ENCODE measurements around the gene IQSEC2.

IQSEC2 gene

DNA sequence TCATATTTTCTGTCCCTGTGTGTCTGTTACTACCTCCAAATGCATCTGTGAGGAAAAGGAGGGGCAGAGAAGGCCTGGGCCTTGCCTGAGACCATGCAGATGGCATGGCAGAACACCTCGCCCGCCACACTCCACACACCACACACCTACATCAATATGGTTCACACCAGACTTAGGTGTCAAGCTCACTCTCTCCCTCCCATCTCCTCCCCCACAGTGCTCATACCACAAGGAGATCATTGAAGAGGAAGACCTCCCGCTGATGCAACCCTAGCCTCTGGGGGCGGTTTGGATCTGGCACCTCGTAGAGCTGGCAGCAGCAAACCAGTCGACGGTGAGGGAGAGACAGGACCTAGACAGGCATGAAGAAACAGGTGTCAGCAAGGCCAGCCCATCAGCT is 39.8 kb downstream of the IQSEC2 start:
- DNase-seq = peak in 1 of 5 experiments; percentile 27

DNA sequence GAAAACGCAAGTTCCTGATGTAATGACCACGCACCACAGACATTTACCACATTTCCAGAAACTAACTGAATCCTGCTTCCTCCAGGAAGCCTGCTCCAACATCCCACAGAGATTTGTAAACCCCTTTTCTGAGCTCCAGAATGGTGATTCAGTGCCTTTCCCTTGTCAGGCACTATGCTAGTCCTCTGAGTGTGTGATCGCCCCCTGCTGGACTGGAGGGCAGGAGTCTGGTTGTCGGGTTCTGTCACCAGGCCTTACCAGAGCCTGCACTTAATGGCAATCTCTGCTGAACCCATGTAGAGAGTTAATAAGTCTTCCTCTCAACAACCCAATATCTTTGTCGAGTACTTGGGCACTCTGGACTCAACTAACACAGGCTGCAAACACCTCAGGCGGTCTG is 41.9 kb downstream of the IQSEC2 start:
- DNase-seq = peak in 2 of 5 experiments; percentile 9 to 36

DNA sequence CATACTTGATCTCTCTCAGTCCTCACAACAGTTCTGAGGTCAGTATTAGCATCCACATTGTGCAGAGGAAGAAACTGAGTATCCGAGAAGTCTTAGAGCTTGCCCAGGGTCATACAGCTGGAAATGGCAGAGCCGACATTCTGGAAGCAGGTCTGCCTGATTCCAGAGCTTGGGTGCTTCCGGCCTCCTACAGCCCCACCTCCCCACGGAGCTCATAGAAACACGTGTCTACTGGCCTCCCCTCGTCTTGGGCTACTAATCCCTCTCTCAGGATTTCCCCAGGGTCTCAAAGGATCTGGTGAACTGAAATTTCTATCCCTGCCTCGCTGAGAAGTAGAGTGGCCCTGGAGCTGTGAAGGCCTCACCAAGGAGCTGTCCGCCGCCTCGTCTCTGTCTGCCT is 44.3 kb downstream of the IQSEC2 start:
- DNase-seq = no peak

DNA sequence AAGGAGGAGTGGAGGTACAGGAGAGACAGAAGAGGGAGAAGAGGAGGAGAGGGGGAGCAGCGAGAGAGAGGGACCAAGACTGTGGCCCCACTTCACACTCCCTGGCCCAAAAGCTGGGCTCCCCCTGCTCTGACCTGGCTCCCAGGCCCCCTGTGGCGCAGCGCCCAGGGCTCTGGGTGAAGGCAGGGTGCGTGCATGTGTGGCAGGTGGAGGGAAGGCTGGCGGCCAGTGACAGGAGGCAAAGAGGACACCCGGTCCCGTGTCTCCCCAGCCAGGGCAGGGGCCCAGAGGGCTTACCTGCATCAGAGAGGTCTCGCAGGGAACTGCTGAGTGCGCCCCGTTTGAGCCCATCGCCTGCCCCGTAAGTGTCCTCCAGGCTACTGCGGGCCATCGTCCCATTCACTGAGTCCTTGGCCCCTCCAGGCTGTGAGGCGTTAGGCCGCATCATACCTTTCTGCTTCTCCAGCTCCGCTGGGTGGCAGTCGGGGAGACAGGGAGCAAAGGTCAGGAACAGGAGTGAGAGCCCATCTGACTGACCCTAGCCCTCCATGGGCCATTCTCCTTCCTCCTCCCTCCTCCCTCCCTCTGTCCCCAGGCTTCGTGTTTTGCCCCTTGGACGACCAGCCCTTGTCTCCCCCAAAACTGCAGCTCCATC is 45.2 kb downstream of the IQSEC2 start:
- no peak for DNase-seq

DNA sequence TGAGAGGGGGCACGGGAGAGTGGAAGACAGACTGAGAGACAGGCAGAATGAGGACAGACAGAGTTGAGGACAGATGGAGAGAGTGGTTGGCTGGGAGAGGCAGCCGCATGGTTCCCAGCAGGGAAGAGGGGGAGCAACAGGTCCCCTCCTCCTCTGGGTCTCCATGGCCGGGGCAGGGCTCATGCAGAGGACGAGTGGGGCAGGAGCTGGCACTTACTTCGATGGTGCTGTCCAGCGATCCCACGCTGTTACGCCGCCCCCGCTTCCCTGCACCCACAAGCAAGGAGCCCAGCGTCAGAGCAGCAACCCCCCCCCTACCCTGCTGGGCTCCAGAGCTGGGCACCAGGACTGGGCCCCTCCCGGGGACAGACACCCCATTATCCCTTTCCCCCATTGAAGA is 45.8 kb downstream of the IQSEC2 start:
- no peak for DNase-seq

DNA sequence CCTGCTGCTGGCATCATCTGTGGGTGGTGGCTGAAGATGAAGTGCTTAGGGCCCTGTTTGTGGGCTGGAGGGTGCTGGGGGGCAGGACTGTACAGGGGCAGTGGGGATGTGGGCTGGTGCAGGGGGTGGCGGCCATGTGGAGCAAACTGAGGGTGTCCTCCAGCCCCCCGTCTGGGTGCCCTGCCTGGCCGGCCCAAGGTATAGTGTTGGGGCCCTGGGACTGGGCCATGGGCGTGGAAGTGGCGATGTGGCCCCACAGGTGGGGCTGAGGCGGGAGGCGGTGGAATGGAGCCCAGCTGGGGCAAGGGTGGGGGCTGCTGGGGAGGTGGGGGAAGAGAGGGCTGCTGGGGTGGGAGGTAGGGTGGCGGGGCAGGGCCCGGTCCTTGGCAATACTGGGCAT is 46.9 kb downstream of the IQSEC2 start:
- no peak for DNase-seq

DNA sequence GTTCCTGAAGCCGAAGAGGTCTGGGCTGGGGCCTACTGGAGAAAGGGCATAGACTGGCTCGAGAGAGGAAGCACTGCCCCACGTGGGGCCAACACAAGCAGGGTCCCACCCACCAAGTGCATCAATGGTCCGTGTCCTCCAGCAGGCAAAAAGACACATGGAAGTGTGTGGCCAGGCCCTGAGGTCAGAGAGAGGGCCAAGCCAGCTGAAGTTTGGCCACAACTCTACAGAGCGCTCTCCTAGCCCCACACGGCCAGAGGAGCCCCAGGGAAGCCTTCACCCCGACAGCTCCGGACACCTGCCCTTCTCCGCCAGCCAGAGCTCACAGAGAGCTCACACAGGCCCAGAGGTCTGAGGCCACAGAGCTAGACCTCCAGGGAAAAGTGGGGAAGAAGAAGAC is 47.8 kb downstream of the IQSEC2 start:
- no peak for DNase-seq

DNA sequence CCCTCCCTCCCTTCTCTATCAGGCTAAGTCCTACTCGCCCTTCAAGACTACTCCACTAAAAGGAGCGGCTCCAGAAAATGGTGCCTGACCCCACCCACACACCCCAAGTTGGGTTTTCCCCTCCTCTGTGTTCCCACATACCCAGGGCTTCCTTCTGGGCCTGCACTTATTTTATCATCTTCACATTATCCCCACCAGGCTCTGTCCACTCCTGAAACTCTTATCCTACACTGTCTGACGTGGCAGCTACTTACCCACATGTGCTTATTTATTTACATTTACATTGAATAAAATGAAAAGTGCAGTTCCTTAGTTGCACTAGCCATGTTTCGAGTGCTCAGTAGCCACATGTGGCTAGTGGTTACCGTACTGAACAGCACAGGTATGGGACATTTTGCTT is 51.3 kb downstream of the IQSEC2 start:
- DNase-seq = no peak

DNA sequence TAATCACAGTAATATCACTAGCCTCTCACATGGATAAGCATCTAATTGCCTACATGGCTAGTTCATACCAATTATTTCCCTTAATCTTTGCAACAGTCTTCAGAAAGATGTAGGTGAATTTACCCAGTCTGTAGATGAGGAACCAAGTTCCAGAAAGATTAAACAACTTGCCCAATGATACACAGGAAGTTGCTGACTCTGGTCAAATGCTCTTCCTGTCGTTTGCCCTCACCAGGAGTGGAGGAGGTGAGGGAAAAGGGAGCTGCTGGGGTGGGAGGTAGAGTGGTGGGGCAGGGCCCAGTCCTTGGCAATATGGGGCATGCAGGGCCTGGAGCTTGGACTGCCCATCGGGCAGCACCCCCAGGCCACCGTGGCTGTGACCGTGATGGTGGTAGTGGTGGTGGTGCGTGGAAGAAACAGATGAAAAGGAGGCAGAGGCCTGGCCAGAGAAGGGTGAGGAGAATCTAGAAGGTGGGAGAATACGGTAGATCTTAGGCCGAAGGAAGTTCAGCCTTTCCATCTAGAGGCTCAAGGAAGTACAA is 54.1 kb downstream of the IQSEC2 start:
- no peak for DNase-seq

DNA sequence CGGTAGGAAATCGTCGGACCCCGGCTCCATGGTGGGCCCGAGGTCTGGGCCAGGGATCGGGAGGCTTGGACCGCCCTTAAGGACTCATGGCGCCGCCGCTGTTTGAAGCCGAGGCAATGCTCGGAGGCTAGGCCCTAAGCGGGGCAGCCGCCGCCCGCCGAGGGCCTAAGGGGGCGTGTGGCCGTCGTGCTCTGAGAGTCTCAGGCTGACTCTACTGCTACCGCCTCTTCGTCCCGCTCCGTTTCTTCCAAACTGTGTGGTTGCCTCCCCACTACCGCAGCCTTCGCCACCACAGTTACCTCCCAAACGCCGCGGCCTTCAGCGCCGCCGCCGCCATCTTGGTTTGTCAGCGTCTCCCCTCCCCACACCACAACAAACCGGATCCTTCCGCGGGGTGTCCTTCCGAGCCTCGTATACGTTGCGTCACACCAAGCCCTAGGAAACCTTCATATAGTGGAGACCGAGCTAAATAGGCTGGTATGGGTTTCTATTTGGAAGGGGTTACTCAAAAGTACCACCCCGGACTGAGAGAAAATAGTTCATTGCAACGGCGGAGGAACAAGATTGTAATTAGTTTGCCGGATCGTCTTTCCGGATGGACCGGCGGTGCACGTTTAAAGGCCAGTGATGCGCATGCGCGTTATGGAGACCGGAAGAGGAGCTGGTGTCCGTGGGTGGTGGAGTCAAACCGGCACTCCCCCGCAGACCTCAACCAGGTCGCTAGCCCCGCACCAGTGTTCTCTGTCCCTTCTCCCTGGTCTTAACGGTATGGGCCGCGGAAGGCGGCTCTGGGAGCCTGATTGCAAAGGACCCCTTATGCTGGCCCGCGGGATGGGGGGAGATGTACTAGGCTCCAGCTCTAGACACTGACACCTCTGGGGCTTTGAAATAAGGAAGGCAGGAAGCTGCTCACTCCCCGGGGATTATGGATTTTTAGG is 56.3 kb downstream of the IQSEC2 start, which contains the start of gene KDM5C:
Gene KDM5C (minus strand): TSS at position 348 of the 938 bp plus-strand sequence. CDS start 318 bp downstream, at position 30.
- DNase-seq = peak; percentile 58 to 94 (median 81)

DNA sequence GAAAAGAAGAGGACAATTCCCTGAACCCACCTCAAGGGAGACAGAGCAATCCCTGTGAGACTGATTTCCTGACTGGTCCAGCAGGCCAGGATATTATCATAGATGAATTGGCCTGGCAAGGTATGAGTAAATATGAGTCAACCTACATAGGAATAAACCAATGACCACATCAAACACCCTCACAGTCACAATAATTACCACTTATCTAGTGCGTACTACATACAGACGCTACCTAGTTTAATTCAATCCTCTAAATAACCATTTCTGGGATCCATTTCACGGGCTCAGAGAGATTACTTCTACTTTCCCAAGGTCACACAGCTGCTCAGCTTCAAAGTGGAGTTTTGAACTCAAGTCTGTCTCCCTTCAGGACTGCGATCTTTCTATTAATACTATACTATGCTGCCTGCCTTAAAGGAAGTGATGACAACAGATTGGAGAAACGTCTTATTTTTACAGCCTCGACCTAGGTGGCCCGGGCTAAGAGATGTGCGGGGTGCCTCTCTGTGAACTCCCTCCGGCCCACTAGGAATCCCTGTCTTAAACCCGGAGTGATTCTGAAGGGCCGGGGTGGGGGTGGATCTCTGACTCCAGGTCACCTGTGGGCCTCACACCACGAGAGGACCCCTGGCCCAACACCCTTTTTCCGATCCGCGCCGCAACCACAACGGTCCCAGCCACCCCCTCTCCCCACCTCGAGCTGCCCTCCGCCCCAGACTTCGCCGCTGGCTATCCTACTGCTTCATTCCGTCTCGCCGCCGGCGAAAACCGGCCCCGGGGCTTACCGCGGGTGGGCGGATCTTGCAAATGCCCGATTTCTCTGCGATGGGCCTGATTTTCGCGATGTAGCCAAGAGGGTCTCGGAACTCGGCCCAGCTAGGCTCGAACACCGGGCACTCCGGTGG is 57.2 kb downstream of the IQSEC2 start:
- DNase-seq = peak in 2 of 5 experiments; percentile 38 to 45

DNA sequence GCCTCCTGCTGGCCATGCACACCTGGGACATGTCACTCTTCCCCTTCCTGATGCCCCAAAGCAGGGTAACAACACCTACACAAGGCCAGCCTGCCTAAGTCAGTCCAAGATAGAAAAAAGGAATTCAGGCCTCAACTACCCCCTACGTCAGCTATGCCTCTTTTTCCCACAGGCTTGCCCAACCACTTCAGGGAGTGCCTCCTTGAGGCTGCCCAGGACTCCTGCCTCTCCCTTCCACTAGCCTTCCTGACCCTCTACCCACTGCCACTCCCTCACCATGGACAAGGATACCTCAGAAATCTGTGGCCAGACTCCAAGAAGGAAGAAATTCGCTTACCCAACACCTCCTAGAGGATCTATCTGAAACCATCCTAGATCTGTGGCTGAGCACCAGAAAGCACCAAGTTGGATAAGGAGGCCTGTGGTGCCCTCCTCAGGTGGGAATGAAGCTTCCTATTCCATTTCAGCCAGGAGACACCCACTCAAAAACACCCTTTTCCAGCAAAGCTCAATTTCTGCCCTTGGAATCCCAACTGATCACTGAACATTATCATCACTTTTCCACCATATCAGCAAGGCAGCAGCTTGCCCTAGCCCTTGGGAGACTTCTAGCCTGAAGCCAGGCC is 58.2 kb downstream of the IQSEC2 start:
- no peak for DNase-seq
